Muscle layer of duodenum (tissue), 2 donors: Measurements from ENCODE around the gene CCDC86.

Experiments used
- H3K27ac ChIP-seq: one replicate; pipeline ENCODE4 v1.7.0; 2013; ENCODE audit warnings: mild to moderate bottlenecking, low read length
- H3K27me3 ChIP-seq: one replicate; pipeline ENCODE4 v1.7.0; 2013; ENCODE audit warnings: low read depth, mild to moderate bottlenecking, control low read depth, low read length
- H3K36me3 ChIP-seq, 2 donors: one replicate each; pipeline ENCODE4 v1.7.0; 2013; ENCODE audit warnings: low read length in 2 of 2, control low read depth in 1 of 2, mild to moderate bottlenecking in 1 of 2; ENCODE audit not compliant: insufficient read depth in 2 of 2, control insufficient read depth in 1 of 2
- H3K4me1 ChIP-seq, 2 donors: one replicate each; pipeline ENCODE4 v1.7.0; 2013; ENCODE audit warnings: low read length in 2 of 2, mild to moderate bottlenecking in 2 of 2, control low read depth in 1 of 2, moderate library complexity in 1 of 2; ENCODE audit not compliant: insufficient read depth in 2 of 2, control insufficient read depth in 1 of 2
- H3K4me3 ChIP-seq, 2 donors: one replicate each; pipeline ENCODE4 v1.7.0; 2013; ENCODE audit warnings: low read length in 2 of 2, low read depth in 1 of 2, mild to moderate bottlenecking in 1 of 2
- H3K9me3 ChIP-seq, 2 donors: one replicate each; pipeline ENCODE4 v1.7.0; 2013; ENCODE audit warnings: low read length in 2 of 2, control low read depth in 1 of 2, mild to moderate bottlenecking in 1 of 2; ENCODE audit not compliant: control insufficient read depth in 1 of 2
- donor health status: healthy.

CCDC86 gene

GRCh38 chr11:60847896-60848295 is 6.0 kb downstream of the CCDC86 start:
- Histone ChIP-seq H3K27ac (no peak overlapping the region), H3K4me3 (no peak overlapping the region), H3K9me3 (no peaks in the 10 kb centered on the region), H3K36me3 (peaks cover 19 to 48% of the 10 kb centered on the region in 2 donors), H3K27me3 (no peaks in the 10 kb centered on the region), H3K4me1 (peaks cover 16 to 21% of the 10 kb centered on the region in 2 donors)

GRCh38 chr11:60848714-60849151 is 6.8 kb downstream of the CCDC86 start:
- H3K27ac ChIP-seq = no peak overlapping the region
- H3K36me3 ChIP-seq = peaks cover 19 to 53% of the 10 kb centered on the region in 2 donors

GRCh38 chr11:60849641-60850520 is 8.0 kb downstream of the CCDC86 start:
- Histone ChIP-seq H3K4me1 (peaks cover 0 to 2% of the 10 kb centered on the region in 2 donors), H3K27me3 (no peaks in the 10 kb centered on the region), H3K36me3 (peaks cover 19 to 53% of the 10 kb centered on the region in 2 donors), H3K4me3 (no peak overlapping the region), H3K9me3 (no peaks in the 10 kb centered on the region), H3K27ac (no peak overlapping the region)

More at GRCh38 chr11:60848714-60849151, 6.8 kb downstream of the CCDC86 start:
- Histone ChIP-seq H3K27me3 (no peaks in the 10 kb centered on the region), H3K9me3 (no peaks in the 10 kb centered on the region), H3K4me1 (peaks cover 9 to 13% of the 10 kb centered on the region in 2 donors), H3K4me3 (no peak overlapping the region)

DNA sequence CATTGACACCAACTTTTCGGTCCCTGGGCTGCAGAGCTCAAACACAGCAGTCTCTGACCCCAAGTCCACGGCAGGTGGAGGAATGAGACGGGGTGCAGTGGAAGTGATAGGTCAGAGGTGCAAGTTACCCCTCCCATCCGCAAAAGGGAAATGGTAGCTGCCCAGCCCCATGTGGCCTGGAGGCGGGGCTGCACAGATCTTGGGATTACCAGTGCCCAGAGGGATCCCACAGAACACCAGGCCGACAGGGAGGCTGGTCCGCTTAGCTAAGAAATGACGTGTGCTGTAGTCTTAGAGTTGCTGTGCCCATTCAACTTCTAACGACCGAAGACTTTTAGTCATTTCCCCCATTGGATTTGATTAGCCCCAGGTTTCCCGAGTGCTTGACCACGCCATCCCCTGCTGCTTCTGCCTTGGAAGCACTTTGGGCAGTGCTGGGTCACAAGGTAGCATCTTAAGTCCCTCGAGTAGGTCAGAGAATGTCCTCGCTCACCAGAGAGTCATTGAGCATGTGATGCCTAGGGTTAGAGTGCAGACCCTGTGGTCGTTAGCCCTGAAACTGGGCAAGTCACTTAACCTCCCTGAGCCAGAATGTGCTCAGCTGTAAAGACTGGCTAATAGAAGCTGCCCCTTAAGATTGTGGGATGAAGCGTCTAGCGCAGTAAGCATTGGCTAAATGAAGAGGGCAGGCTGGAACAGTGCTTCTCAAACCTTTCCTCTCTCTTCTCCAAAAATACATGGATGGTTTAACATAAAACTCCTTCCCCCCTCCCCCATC is 9.6 kb downstream of the CCDC86 start:
- no peaks in the 10 kb centered on the region for H3K4me1 ChIP-seq
- peak overlapping the region in 1 of 2 donors; percentile 26 for H3K4me3 ChIP-seq
- H3K27ac ChIP-seq = peak overlapping the region; percentile 45
- no peaks in the 10 kb centered on the region for H3K27me3 ChIP-seq
- peaks cover 19 to 53% of the 10 kb centered on the region in 2 donors for H3K36me3 ChIP-seq
- no peaks in the 10 kb centered on the region for H3K9me3 ChIP-seq

GRCh38 chr11:60852117-60852981 is 10.4 kb downstream of the CCDC86 start:
- H3K27me3 ChIP-seq = no peaks in the 10 kb centered on the region
- H3K4me1 ChIP-seq = no peaks in the 10 kb centered on the region
- no peaks in the 10 kb centered on the region for H3K9me3 ChIP-seq
- H3K27ac ChIP-seq = peak overlapping the region; percentile 45
- H3K4me3 ChIP-seq = peak overlapping the region; percentile 2 to 26
- H3K36me3 ChIP-seq = peaks cover 17 to 52% of the 10 kb centered on the region in 2 donors

- Histone ChIP-seq H3K4me1 (no peaks in the 10 kb centered on the region), H3K36me3 (peaks cover 13 to 43% of the 10 kb centered on the region in 2 donors), H3K27ac (no peak overlapping the region), H3K4me3 (peak overlapping the region in 1 of 2 donors; percentile 2), H3K9me3 (no peaks in the 10 kb centered on the region), H3K27me3 (no peaks in the 10 kb centered on the region)
Measured at GRCh38 chr11:60852982-60853950, 11.4 kb downstream of the CCDC86 start.

- Histone ChIP-seq H3K27ac (no peak overlapping the region), H3K36me3 (peaks cover 13 to 33% of the 10 kb centered on the region in 2 donors), H3K4me1 (no peaks in the 10 kb centered on the region), H3K4me3 (no peak overlapping the region), H3K9me3 (no peaks in the 10 kb centered on the region), H3K27me3 (no peaks in the 10 kb centered on the region)
Measured at GRCh38 chr11:60854140-60854846, 12.4 kb downstream of the CCDC86 start.

DNA sequence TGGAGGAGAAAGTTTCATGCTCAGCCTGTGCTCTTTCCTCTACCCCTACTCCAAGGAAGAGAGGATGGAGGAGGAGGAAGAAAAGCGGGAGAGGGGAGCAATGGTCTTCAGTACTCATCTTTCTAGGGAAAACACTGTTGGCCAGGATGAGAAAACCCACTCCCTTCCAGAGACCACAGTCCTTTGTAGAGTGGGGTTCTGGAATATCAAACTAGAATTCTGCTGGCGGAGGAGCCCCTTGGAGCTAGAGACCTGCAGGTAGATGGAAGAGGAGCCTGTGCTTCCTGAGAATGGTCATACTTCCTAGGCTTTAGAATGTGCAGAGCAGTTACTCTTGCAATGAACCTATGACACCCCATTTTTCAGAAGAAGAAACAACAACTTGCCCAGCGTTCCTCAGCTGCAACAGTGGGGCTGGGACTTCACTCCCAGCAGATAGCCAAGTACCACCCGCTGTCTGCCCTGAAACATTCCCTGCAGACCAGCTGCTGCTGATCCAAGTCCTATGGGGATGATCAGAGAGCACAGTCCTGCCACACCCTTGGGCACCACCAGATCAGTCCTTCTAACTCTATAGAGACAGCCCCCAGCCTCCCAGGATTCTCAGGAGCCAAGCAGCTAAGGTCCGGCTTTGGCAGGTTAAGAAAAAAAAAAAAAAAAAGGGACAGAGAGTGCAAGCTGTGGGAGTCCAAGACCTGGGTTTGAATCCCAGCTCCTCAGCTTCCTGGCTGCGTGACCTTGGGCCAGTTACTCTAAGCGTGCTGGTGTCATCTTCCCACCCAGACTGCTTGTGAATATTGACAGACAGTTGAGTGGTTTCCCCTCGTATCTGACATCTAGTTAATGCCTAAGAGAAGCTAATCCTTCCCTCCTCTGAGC is 13.2 kb downstream of the CCDC86 start:
- Histone ChIP-seq H3K27me3 (no peaks in the 10 kb centered on the region), H3K36me3 (peaks cover 13 to 25% of the 10 kb centered on the region in 2 donors), H3K27ac (no peak overlapping the region), H3K4me3 (peak overlapping the region in 1 of 2 donors; percentile 11), H3K4me1 (no peaks in the 10 kb centered on the region), H3K9me3 (no peaks in the 10 kb centered on the region)
